IMR-90 (cell line): Measurements from ENCODE around the gene UROD. TPM values are rescaled to one million over a fixed set of nuclear protein-coding genes. Genes with fewer than 3 reads are reported as not detected.

Source experiments
- ATAC-seq: fragments of 200-7000 bp; cut with Tn5 transposase; 2 replicates; pipeline ENCODE4 v1.9.1; 2020; ENCODE audit warnings: low read depth, mild to moderate bottlenecking, moderate library complexity
- BruUV-seq: library from RNA; stranded (reverse); fragments of 400-500 nt; replicated peaks from 2 replicates; lab custom pipeline; 2021; lab: Mats Ljungman, UMichigan
- CTCF ChIA-PET: fragments of 300-600 bp; formaldehyde crosslinking; extraction: SDS; loops from one replicate; lab custom pipeline; 2021; ENCODE audit warnings: antibody characterized with exemption; lab: Yijun Ruan, JAX
- POLR2A ChIA-PET: fragments of 300-600 bp; sonication (Branson Sonifier 250); formaldehyde crosslinking; loops from one replicate; lab custom pipeline; 2022; ENCODE audit warnings: antibody characterized with exemption; ENCODE audit not compliant: unreplicated experiment; lab: Charles Lee
- DNase-seq: peaks from one replicate; pipeline ENCODE4 v3.0.0; 2013
- H2AFZ ChIP-seq: replicated peaks from 2 replicates; pipeline ENCODE3; 2013; ENCODE audit warnings: low read length, mild to moderate bottlenecking; ENCODE audit not compliant: poor library complexity
- H2AK5ac ChIP-seq: 2 replicates; pipeline ENCODE4 v1.6.1; 2013; ENCODE audit warnings: low read depth, low read length, inconsistent platforms
- H2AK9ac ChIP-seq: replicated peaks from 2 replicates; pipeline ENCODE3; 2013; ENCODE audit warnings: mild to moderate bottlenecking, low read depth, low read length, moderate library complexity; ENCODE audit not compliant: poor library complexity
- H2BK120ac ChIP-seq: 2 replicates; pipeline ENCODE4 v1.6.1; 2013; ENCODE audit warnings: low read depth, low read length, inconsistent platforms
- H2BK15ac ChIP-seq: 3 replicates; pipeline ENCODE4 v1.6.1; 2013; ENCODE audit warnings: low read depth, low read length, inconsistent platforms
- H2BK20ac ChIP-seq: 2 replicates; pipeline ENCODE4 v1.6.1; 2013; ENCODE audit warnings: low read depth, mild to moderate bottlenecking, inconsistent platforms, low read length, moderate library complexity
- H2BK5ac ChIP-seq: 2 replicates; pipeline ENCODE4 v1.6.1; 2013; ENCODE audit warnings: mild to moderate bottlenecking, low read depth, low read length, inconsistent platforms; ENCODE audit not compliant: poor library complexity, severe bottlenecking
- H3K14ac ChIP-seq: replicated peaks from 2 replicates; pipeline ENCODE4 v1.6.1; 2013; ENCODE audit warnings: low read depth, low read length, inconsistent platforms
- H3K18ac ChIP-seq: 2 replicates; pipeline ENCODE4 v1.6.1; 2013; ENCODE audit warnings: low read depth, low read length, control low read depth
- H3K23ac ChIP-seq: 2 replicates; pipeline ENCODE4 v1.6.1; 2013; ENCODE audit warnings: low read depth, low read length, inconsistent platforms
- H3K27ac ChIP-seq: 2 replicates; pipeline ENCODE4 v1.5.1; 2013; ENCODE audit warnings: mild to moderate bottlenecking, control low read depth, low read length; ENCODE audit not compliant: insufficient read depth
- H3K27me3 ChIP-seq: 2 replicates; pipeline ENCODE4 v1.6.1; 2013; ENCODE audit warnings: low read length; ENCODE audit not compliant: control insufficient read depth, insufficient read depth
- H3K36me3 ChIP-seq: 2 replicates; pipeline ENCODE4 v1.6.1; 2013; ENCODE audit warnings: low read length, mixed read lengths; ENCODE audit not compliant: control insufficient read depth, insufficient read depth
- H3K4ac ChIP-seq: 2 replicates; pipeline ENCODE4 v1.6.1; 2013; ENCODE audit warnings: low read depth, low read length, inconsistent platforms
- H3K4me1 ChIP-seq: 2 replicates; pipeline ENCODE4 v1.6.1; 2013; ENCODE audit warnings: low read length, mixed read lengths; ENCODE audit not compliant: control insufficient read depth, insufficient read depth
- H3K4me2 ChIP-seq: 2 replicates; pipeline ENCODE4 v1.6.1; 2013; ENCODE audit warnings: low read depth, mild to moderate bottlenecking, control low read depth, low read length, moderate library complexity
- H3K4me3 ChIP-seq: 2 replicates; pipeline ENCODE4 v1.5.1; 2013; ENCODE audit warnings: low read depth, mild to moderate bottlenecking, control low read depth, low read length, moderate library complexity; ENCODE audit not compliant: insufficient read depth
- H3K56ac ChIP-seq: 2 replicates; pipeline ENCODE4 v1.6.1; 2013; ENCODE audit warnings: low read length, inconsistent platforms; ENCODE audit not compliant: insufficient read depth; ENCODE audit errors: extremely low read depth
- H3K79me1 ChIP-seq, 2 experiments: 2 replicates each; pipeline ENCODE4 v1.6.1; 2013; ENCODE audit warnings: low read length in 2 of 2, inconsistent platforms in 1 of 2, low read depth in 1 of 2
- H3K9ac ChIP-seq: 2 replicates; pipeline ENCODE4 v1.6.1; 2013; ENCODE audit warnings: low read depth, low read length, control low read depth
- H3K9me1 ChIP-seq: 2 replicates; pipeline ENCODE4 v1.6.1; 2013; ENCODE audit warnings: low read length, inconsistent platforms; ENCODE audit not compliant: insufficient read depth
- H3K9me3 ChIP-seq: 2 replicates; pipeline ENCODE4 v1.6.1; 2013; ENCODE audit warnings: low read length; ENCODE audit not compliant: control insufficient read depth, insufficient read depth
- H4K20me1 ChIP-seq: 2 replicates; pipeline ENCODE4 v1.6.1; 2013; ENCODE audit warnings: low read length, inconsistent platforms; ENCODE audit not compliant: insufficient read depth
- H4K5ac ChIP-seq: 2 replicates; pipeline ENCODE4 v1.6.1; 2013; ENCODE audit warnings: mild to moderate bottlenecking, low read depth, low read length, control low read depth
- H4K8ac ChIP-seq, 2 experiments: 2 replicates each; pipeline ENCODE4 v1.6.1; 2013; ENCODE audit warnings: low read depth in 2 of 2, low read length in 2 of 2, control low read depth in 1 of 2, inconsistent platforms in 1 of 2
- H4K91ac ChIP-seq: 2 replicates; pipeline ENCODE4 v1.6.1; 2013; ENCODE audit warnings: low read depth, low read length, inconsistent platforms; ENCODE audit not compliant: insufficient read depth
- BHLHE40 ChIP-seq: fragments of 150-350 bp; IDR thresholded peaks from 2 replicates; pipeline ENCODE4 v1.6.1; 2016; ENCODE audit warnings: mild to moderate bottlenecking, low read depth, low read length
- CHD1 ChIP-seq: IDR thresholded peaks from 2 replicates; pipeline ENCODE4 v1.6.1; 2012; ENCODE audit warnings: low read depth, low read length, improper control_type of control experiment
- MAFK ChIP-seq: IDR thresholded peaks from 2 replicates; pipeline ENCODE4 v1.6.1; 2012; ENCODE audit warnings: low read depth, low read length, improper control_type of control experiment
- MAZ ChIP-seq: IDR thresholded peaks from 2 replicates; pipeline ENCODE4 v1.6.1; 2012; ENCODE audit warnings: low read depth, mild to moderate bottlenecking, low read length, improper control_type of control experiment, moderate library complexity, borderline replicate concordance
- NFE2L2 ChIP-seq: fragments of 150-350 bp; IDR thresholded peaks from 2 replicates; pipeline ENCODE4 v1.6.1; 2016; ENCODE audit warnings: low read depth, mild to moderate bottlenecking, low read length
- POLR2A ChIP-seq: IDR thresholded peaks from 2 replicates; pipeline ENCODE4 v1.6.1; 2012; ENCODE audit warnings: mild to moderate bottlenecking, low read depth, low read length
- RAD21 ChIP-seq: IDR thresholded peaks from 2 replicates; pipeline ENCODE4 v1.6.1; 2012; ENCODE audit warnings: low read length, improper control_type of control experiment
- RCOR1 ChIP-seq: IDR thresholded peaks from 2 replicates; pipeline ENCODE4 v1.6.1; 2012; ENCODE audit warnings: mild to moderate bottlenecking, low read length, improper control_type of control experiment; ENCODE audit not compliant: insufficient replicate concordance
- RFX5 ChIP-seq: IDR thresholded peaks from 2 replicates; pipeline ENCODE4 v1.8.0; 2012; ENCODE audit warnings: low read depth, mild to moderate bottlenecking, low read length, moderate library complexity
- USF2 ChIP-seq: fragments of 150-350 bp; IDR thresholded peaks from 2 replicates; pipeline ENCODE4 v1.6.1; 2017; ENCODE audit warnings: mild to moderate bottlenecking, antibody characterized with exemption, low read length, low read depth
- WGBS, 2 experiments: methylation state at CpG; one replicate each; pipeline versions ENCODE4 v1.1.5 to v1.1.7; 2013; ENCODE audit warnings: missing lambda C conversion rate in 2 of 2; ENCODE audit not compliant: insufficient read length in 1 of 2; ENCODE audit errors: extremely low coverage in 2 of 2; 5-methylcytosine and 5-hydroxymethylcytosine counted together
- dilution Hi-C: fragments of 300-500 bp; cut with HindIII; formaldehyde crosslinking; loops from one replicate; pipeline ENCODE4 v1.14.3; 2018; ENCODE audit warnings: low sequenced_read_pairs; ENCODE audit not compliant: unreplicated experiment
- in situ Hi-C: fragments of 300-500 bp; cut with MboI; formaldehyde crosslinking; loops from 3 replicates; pipeline ENCODE4 v1.14.3; 2019; ENCODE audit warnings: low sequenced_read_pairs, inconsistent platforms, mixed read lengths
- intact Hi-C: fragments of 100-400 bp; cut with micrococcal nuclease; formaldehyde crosslinking; loops from 2 replicates; pipeline ENCODE4 v1.10.0; 2022
- polyA plus RNA-seq, 3 experiments: library from polyadenylated mRNA; depleted of rRNA; stranded (reverse); fragments of >200 nt; gene quantifications; 2 replicates each; pipeline ENCODE4 v1.2.3, GENCODE V29; 2012; ENCODE audit warnings: low replicate concordance in 1 of 3
- total RNA-seq: library from RNA; depleted of rRNA; stranded (reverse); fragments of >200 nt; gene quantifications from 2 replicates; pipeline ENCODE4 v1.2.3, GENCODE V29; 2012

The UROD gene
- total and polyA plus RNA-seq, 2 of the 4 experiments (the other 2 are of a cell fraction), result 220 to 224 TPM

- CTCF ChIA-PET, result interaction anchor here (0.6 kb wide), 1 partner anchor 32 kb away, joined by 3 read pairs; no protein-coding TSS in a partner anchor
- H3K4me1 ChIP-seq, result no peaks in the 10 kb centered on the region
Measured at GRCh38 chr1:45051005-45051772, 39.1 kb downstream of the UROD start.

More at GRCh38 chr1:45051005-45051772, 39.1 kb downstream of the UROD start:
- Histone ChIP-seq H4K5ac (no peak overlapping the region), H3K27ac (no peak overlapping the region), H3K4ac (no peak overlapping the region), H3K9me3 (no peaks in the 10 kb centered on the region), H3K27me3 (peaks cover 3% of the 10 kb centered on the region; the same call in 1 of the 2 replicates), H2BK20ac (no peak overlapping the region), H2AK5ac (no peak overlapping the region), H3K4me2 (no peak overlapping the region), H2AFZ (no peak overlapping the region), H3K23ac (no peak overlapping the region), H2AK9ac (no peak overlapping the region), H2BK120ac (no peak overlapping the region), H2BK15ac (no peak overlapping the region), H3K36me3 (no peaks in the 10 kb centered on the region), H4K20me1 (no peaks in the 10 kb centered on the region), H4K8ac (no peak overlapping the region), H3K79me1 (no peaks in the 10 kb centered on the region), H3K14ac (no peak overlapping the region), H2BK5ac (no peak overlapping the region), H3K9ac (no peak overlapping the region), H3K18ac (no peak overlapping the region), H4K91ac (no peak overlapping the region), H3K56ac (no peak overlapping the region), H3K9me1 (no peaks in the 10 kb centered on the region), H3K4me3 (no peak overlapping the region)
- TF ChIP-seq BHLHE40 (no peak), NFE2L2 (no peak), RFX5 (no peak), MAFK (no peak), RCOR1 (no peak), POLR2A (no peak), CHD1 (no peak), MAZ (no peak), RAD21 (no peak), USF2 (no peak)
- no TSS peak for BruUV-seq
- DNase-seq, result no peak
- no CpG with 5 or more reads among the region's 2 CpGs for WGBS, 2 experiments
- in situ Hi-C loops (no loop called here), intact Hi-C loops (no loop called here), dilution Hi-C loops (no loop called here)
- ATAC-seq, result no peak
- POLR2A ChIA-PET, result no interaction called here
